GM23338 (cell line): ENCODE measurements around the gene CENPX. TPM values are rescaled to one million over a fixed set of nuclear protein-coding genes. Genes with fewer than 3 reads are reported as not detected.

Source experiments
- ATAC-seq: fragments of 200-7000 bp; cut with Tn5 transposase; 3 replicates; pipeline ENCODE4 v1.9.1; 2020
- DNase-seq: peaks from one replicate; pipeline ENCODE4 v3.0.0-alpha.2; 2015; ENCODE audit warnings: low spot score
- H2AFZ ChIP-seq: fragments of 200-600 bp; sonication (generic); 2 replicates; pipeline ENCODE4 v1.8.0; 2016; ENCODE audit warnings: antibody characterized with exemption, mild to moderate bottlenecking, moderate library complexity
- H3F3A ChIP-seq: fragments of 200-600 bp; sonication (generic); replicated peaks from 2 replicates; pipeline ENCODE4 v1.8.0; 2017; ENCODE audit warnings: antibody characterized with exemption, mixed run types, low read depth
- H3K27ac ChIP-seq: fragments of 200-600 bp; sonication (generic); 2 replicates; pipeline ENCODE4 v1.6.1; 2016; ENCODE audit warnings: low read depth
- H3K27me3 ChIP-seq: fragments of 200-600 bp; sonication (generic); 2 replicates; pipeline ENCODE4 v1.8.0; 2016; ENCODE audit warnings: mild to moderate bottlenecking, mixed run types, moderate library complexity; ENCODE audit not compliant: insufficient read depth
- H3K36me3 ChIP-seq: fragments of 200-600 bp; sonication (generic); 2 replicates; pipeline ENCODE4 v1.8.0; 2016; ENCODE audit warnings: mild to moderate bottlenecking; ENCODE audit not compliant: insufficient read depth
- H3K4me1 ChIP-seq: fragments of 200-600 bp; sonication (generic); 2 replicates; pipeline ENCODE4 v1.8.0; 2016; ENCODE audit warnings: mild to moderate bottlenecking, moderate library complexity; ENCODE audit not compliant: insufficient read depth
- H3K4me2 ChIP-seq: fragments of 200-600 bp; sonication (generic); 2 replicates; pipeline ENCODE4 v1.7.1; 2017; ENCODE audit warnings: mixed run types
- H3K4me3 ChIP-seq: fragments of 200-600 bp; sonication (generic); 2 replicates; pipeline ENCODE4 v1.6.1; 2016; ENCODE audit warnings: mixed run types
- H3K79me2 ChIP-seq: fragments of 200-600 bp; sonication (generic); replicated peaks from 2 replicates; pipeline ENCODE4 v1.8.0; 2017; ENCODE audit warnings: mild to moderate bottlenecking; ENCODE audit not compliant: insufficient read depth
- H3K9me2 ChIP-seq: fragments of 200-600 bp; sonication (generic); 2 replicates; pipeline ENCODE4 v1.8.0; 2017; ENCODE audit not compliant: insufficient read depth
- H4K20me1 ChIP-seq: fragments of 200-600 bp; sonication (generic); replicated peaks from 2 replicates; pipeline ENCODE4 v1.8.0; 2017; ENCODE audit warnings: mild to moderate bottlenecking; ENCODE audit not compliant: insufficient read depth
- H3K27ac Mint-ChIP-seq: 2 replicates; pipeline ENCODE4 v1.8.0; 2020; ENCODE audit warnings: inconsistent platforms, mild to moderate bottlenecking, moderate library complexity, mixed read lengths
- H3K27me3 Mint-ChIP-seq: 3 replicates; pipeline ENCODE4 v1.8.0; 2022; ENCODE audit warnings: low read depth, mild to moderate bottlenecking, moderate library complexity, mixed read lengths, inconsistent platforms; ENCODE audit not compliant: insufficient read depth, poor library complexity
- H3K36me3 Mint-ChIP-seq: 3 replicates; pipeline ENCODE4 v1.8.0; 2021; ENCODE audit warnings: low read depth, mild to moderate bottlenecking, inconsistent platforms, moderate library complexity, mixed read lengths
- H3K4me1 Mint-ChIP-seq: 3 replicates; pipeline ENCODE4 v1.8.0; 2020; ENCODE audit warnings: mild to moderate bottlenecking, inconsistent platforms, mixed read lengths
- H3K4me3 Mint-ChIP-seq: 3 replicates; pipeline ENCODE4 v1.8.0; 2021; ENCODE audit warnings: moderate library complexity, mild to moderate bottlenecking, inconsistent platforms, mixed read lengths
- H3K9me3 Mint-ChIP-seq: 3 replicates; pipeline ENCODE4 v1.8.0; 2020; ENCODE audit warnings: moderate library complexity, mild to moderate bottlenecking, inconsistent platforms, mixed read lengths
- CREB1 ChIP-seq: fragments of 250-450 bp; sonication (Bioruptor Pico); IDR thresholded peaks from 2 replicates; pipeline ENCODE4 v1.5.0; 2020; ENCODE audit warnings: low read depth, mild to moderate bottlenecking, moderate library complexity
- ETS1 ChIP-seq: IDR thresholded peaks from 2 replicates; pipeline ENCODE4 v1.6.1; 2016; ENCODE audit warnings: antibody characterized with exemption
- NANOG ChIP-seq: IDR thresholded peaks from 2 replicates; pipeline ENCODE4 v1.6.1; 2016; ENCODE audit warnings: antibody characterized with exemption, borderline replicate concordance
- POLR2AphosphoS5 ChIP-seq: IDR thresholded peaks from 2 replicates; pipeline ENCODE4 v1.6.1; 2016; ENCODE audit warnings: antibody characterized with exemption, low read depth
- REST ChIP-seq: IDR thresholded peaks from one replicate; pipeline ENCODE4 v1.6.1; 2018; ENCODE audit warnings: antibody characterized with exemption; ENCODE audit not compliant: unreplicated experiment
- STAT1 ChIP-seq: IDR thresholded peaks from one replicate; pipeline ENCODE4 v1.6.1; 2016; ENCODE audit warnings: antibody characterized with exemption; ENCODE audit not compliant: unreplicated experiment
- polyA plus RNA-seq: library from polyadenylated mRNA; unstranded; fragments of >200 nt; fragmentation: Nextera tagmentation; extraction: Ambion mirVana; gene quantifications from 2 replicates; pipeline ENCODE4 v1.2.1, GENCODE V29; 2016
- total RNA-seq: library from RNA; depleted of rRNA; stranded (reverse); fragments of >200 nt; shearing (Covaris generic); gene quantifications from 2 replicates; pipeline ENCODE4 v1.2.3, GENCODE V29; 2014

The CENPX gene
- total and polyA plus RNA-seq, 2 experiments from 2014 or later = 114 to 157 TPM

- Histone ChIP-seq H4K20me1 (no peaks in the 10 kb centered on the region; the same call in 1 of the 2 replicates), H2AFZ (peak within 1 kb of the TSS; percentile 90), H3K4me2 (peak within 1 kb of the TSS; percentile 96), H3K27me3 (peaks cover 31% of the 10 kb centered on the region), H3K36me3 (peaks cover 4% of the 10 kb centered on the region; the same call in 1 of the 2 replicates), H3K4me3 (peak within 1 kb of the TSS; percentile 92), H3K9me2 (no peaks in the 10 kb centered on the region), H3K4me1 (no peaks in the 10 kb centered on the region), H3K79me2 (peaks cover 9% of the 10 kb centered on the region), H3F3A (peaks cover 4% of the 10 kb centered on the region; the same call in 1 of the 2 replicates), H3K27ac (peak within 1 kb of the TSS; percentile 88; the same call in 1 of the 2 replicates)
- Mint-ChIP-seq H3K27me3 (peaks cover 30% of the 10 kb centered on the region), H3K27ac (peak within 1 kb of the TSS; percentile 88; the same call in 1 of the 2 replicates), H3K9me3 (peaks cover 21% of the 10 kb centered on the region), H3K4me3 (peak within 1 kb of the TSS; percentile 89), H3K36me3 (peaks cover 29% of the 10 kb centered on the region), H3K4me1 (peaks cover 6% of the 10 kb centered on the region; the same call in 2 of the 3 replicates)
- DNase-seq (peak; percentile 93), ATAC-seq (peak; percentile 81)
- TF ChIP-seq POLR2AphosphoS5 = peak; percentile 83
- TF ChIP-seq CREB1 (CRISPR knock-in tag) = peak; percentile 88
- 0 out of 2 replicates have a peak, but pooled peaks have one; percentile 31 for TF ChIP-seq ETS1
- TF ChIP-seq NANOG = no peak
Observed at GRCh38 chr17:81977211-81977808, 45.4 kb downstream of the CENPX start, which contains the start of gene ASPSCR1. ASPSCR1 (plus strand) TSS chr17:81977629; CDS start chr17:81977647, 18 bp downstream.

- Mint-ChIP-seq H3K27ac (peak overlapping the region; percentile 88; the same call in 1 of the 2 replicates), H3K9me3 (peaks cover 23% of the 10 kb centered on the region), H3K36me3 (peaks cover 30% of the 10 kb centered on the region), H3K4me3 (peak overlapping the region; percentile 89), H3K27me3 (peaks cover 33% of the 10 kb centered on the region), H3K4me1 (peaks cover 6% of the 10 kb centered on the region; the same call in 2 of the 3 replicates)
- Histone ChIP-seq H3K27me3 (peaks cover 31% of the 10 kb centered on the region), H3K79me2 (peaks cover 9% of the 10 kb centered on the region), H3K27ac (no peak overlapping the region), H3F3A (peaks cover 4% of the 10 kb centered on the region; the same call in 1 of the 2 replicates), H3K36me3 (peaks cover 4% of the 10 kb centered on the region; the same call in 1 of the 2 replicates), H3K4me2 (peak overlapping the region; percentile 96), H3K4me1 (no peaks in the 10 kb centered on the region), H2AFZ (peak overlapping the region; percentile 80), H3K9me2 (no peaks in the 10 kb centered on the region), H4K20me1 (no peaks in the 10 kb centered on the region; the same call in 1 of the 2 replicates), H3K4me3 (peak overlapping the region; percentile 92)
- ATAC-seq (peak; percentile 48), DNase-seq (peak; percentile 77)
- TF ChIP-seq REST (no peak), ETS1 (no peak), STAT1 (no peak)
Observed at GRCh38 chr17:81976332-81977210, 46.1 kb downstream of the CENPX start.
